ENCODE measurements around the gene LCN1. TPM values are rescaled to one million over a fixed set of nuclear protein-coding genes. Genes with fewer than 3 reads are reported as not detected.

The LCN1 gene
- total and polyA plus RNA-seq, 2 donors (not counting 3 experiments of a cell fraction or from before 2014, with no cell fraction given) = not detected

DNA sequence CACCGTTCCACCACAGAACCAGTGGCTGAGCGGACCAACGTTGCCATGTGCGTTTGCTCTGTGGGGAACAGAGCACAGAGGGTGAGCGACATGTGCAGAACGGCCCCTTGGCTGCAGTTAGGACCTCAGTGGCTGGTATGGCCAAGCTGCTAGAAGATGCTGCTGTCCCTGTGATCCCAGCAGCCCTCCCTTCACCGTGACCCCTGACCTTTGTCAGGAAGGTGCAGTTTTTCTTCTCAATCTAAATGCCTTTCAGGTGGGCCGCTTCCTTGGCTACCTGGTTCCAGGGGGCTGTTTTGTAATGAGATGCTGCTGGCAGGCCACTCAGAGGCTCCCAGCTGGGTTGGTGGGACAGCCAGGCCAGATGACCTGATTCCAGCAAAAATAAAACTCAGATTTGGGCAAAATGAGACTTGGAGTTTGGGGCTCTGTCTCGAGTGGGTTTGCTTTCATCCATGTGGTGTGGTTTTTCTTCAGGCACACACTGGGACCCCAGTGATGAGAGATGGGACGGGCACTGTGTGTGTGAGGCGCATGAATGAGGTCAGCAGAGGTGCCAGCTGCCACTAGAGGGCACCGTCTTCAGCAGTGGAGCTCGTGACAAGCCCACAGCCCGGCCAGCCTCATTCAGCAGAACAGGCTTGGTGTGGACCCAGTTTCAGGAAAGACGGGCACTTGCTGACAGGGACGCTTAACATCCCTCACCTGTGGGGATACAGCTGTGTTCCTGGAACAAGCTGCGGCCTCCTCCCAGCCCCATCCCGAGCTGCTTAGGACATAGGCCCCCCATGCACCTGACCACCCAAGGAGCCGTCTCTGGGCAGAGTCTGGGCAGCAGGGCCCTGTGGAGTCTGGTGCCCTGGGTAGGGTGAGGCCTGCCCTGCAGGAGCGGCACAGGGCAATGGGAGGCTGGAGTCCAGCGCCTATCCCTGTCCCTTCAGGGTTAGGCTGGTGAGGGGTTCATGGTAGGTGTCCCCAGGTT is 16.7 kb upstream of the LCN1 start:
- H3K27me3 ChIP-seq (ENCODE audit: control insufficient read depth in 2 of 2, insufficient read depth in 2 of 2, low read length in 2 of 2) = no peaks in the 10 kb centered on the region
- peaks cover 2 to 28% of the 10 kb centered on the region in 2 experiments for H3K36me3 ChIP-seq (ENCODE audit: control insufficient read depth in 2 of 2, extremely low read depth in 1 of 2, insufficient read depth in 2 of 2, low read length in 2 of 2)
- BruUV-seq (replicated peaks) = TSS peak; percentile 13
- TF ChIP-seq, protein P1, sequence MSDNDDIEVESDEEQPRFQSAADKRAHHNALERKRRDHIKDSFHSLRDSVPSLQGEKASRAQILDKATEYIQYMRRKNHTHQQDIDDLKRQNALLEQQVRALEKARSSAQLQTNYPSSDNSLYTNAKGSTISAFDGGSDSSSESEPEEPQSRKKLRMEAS (IDR thresholded peaks at IDR 0.05; ENCODE audit: insufficient read depth, insufficient read length) = peak; percentile 22
- TF ChIP-seq, protein P2, sequence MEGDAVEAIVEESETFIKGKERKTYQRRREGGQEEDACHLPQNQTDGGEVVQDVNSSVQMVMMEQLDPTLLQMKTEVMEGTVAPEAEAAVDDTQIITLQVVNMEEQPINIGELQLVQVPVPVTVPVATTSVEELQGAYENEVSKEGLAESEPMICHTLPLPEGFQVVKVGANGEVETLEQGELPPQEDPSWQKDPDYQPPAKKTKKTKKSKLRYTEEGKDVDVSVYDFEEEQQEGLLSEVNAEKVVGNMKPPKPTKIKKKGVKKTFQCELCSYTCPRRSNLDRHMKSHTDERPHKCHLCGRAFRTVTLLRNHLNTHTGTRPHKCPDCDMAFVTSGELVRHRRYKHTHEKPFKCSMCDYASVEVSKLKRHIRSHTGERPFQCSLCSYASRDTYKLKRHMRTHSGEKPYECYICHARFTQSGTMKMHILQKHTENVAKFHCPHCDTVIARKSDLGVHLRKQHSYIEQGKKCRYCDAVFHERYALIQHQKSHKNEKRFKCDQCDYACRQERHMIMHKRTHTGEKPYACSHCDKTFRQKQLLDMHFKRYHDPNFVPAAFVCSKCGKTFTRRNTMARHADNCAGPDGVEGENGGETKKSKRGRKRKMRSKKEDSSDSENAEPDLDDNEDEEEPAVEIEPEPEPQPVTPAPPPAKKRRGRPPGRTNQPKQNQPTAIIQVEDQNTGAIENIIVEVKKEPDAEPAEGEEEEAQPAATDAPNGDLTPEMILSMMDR (IDR thresholded peaks at IDR 0.05; ENCODE audit: extremely low read depth in 1 of 2, insufficient read depth in 1 of 2, low read depth in 1 of 2, low read length in 2 of 2) = peak; percentile 82 to 91
- TF ChIP-seq POLR2AphosphoS5 (IDR thresholded peaks at IDR 0.05; ENCODE audit: insufficient read depth, low read depth, low read length) (no peak), MYC (IDR thresholded peaks at IDR 0.05; ENCODE audit: low read depth, low read length) (peak; percentile 35), FOS (IDR thresholded peaks at IDR 0.05; ENCODE audit: borderline replicate concordance, insufficient read depth, low read length) (no peak)
- no peaks in the 10 kb centered on the region for H4K20me1 ChIP-seq (replicated peaks; ENCODE audit: control insufficient read depth, extremely low read depth, insufficient read depth, low read length)
- peak; percentile 39 for DNase-seq (ENCODE audit: low read depth, low spot score)
- FAIRE-seq = peak; percentile 79
- intact Hi-C loops (cut with micrococcal nuclease) (loop anchor here (1.0 to 5.0 kb wide), 2 partner anchors 12 to 98 kb away; no protein-coding TSS in a partner anchor), dilution Hi-C loops (cut with MboI; ENCODE audit: extremely low pct_ligation_motif_present, low sequenced_read_pairs) (no loop called here)
- H3K9me3 ChIP-seq (replicated peaks; ENCODE audit: control insufficient read depth, insufficient read depth, low read length) = no peaks in the 10 kb centered on the region
- CTCF ChIA-PET = interaction anchor here (0.6 to 2.5 kb wide), 16 partner anchors 8 to 902 kb away, joined by 3 to 11 read pairs (median 4); no protein-coding TSS in a partner anchor
- peaks cover 11% of the 10 kb centered on the region for H3K4me1 ChIP-seq (ENCODE audit: control insufficient read depth, extremely low read depth, insufficient read depth, low read length)
- peaks cover 21% of the 10 kb centered on the region for H3K79me2 ChIP-seq (ENCODE audit: control insufficient read depth, insufficient read depth, low read length)
- H3K4me3 ChIP-seq (replicated peaks in 1 of 3; ENCODE audit: insufficient read depth in 1 of 3, low read depth in 1 of 3, low read length in 3 of 3) = no peak overlapping the region
- H3K9me1 ChIP-seq (replicated peaks; ENCODE audit: control insufficient read depth, extremely low read depth, insufficient read depth, low read length) = no peaks in the 10 kb centered on the region
- H3K27ac ChIP-seq (ENCODE audit: insufficient read depth, low read depth, low read length) = no peak overlapping the region
- H3K4me2 ChIP-seq (ENCODE audit: insufficient read depth, low read length) = no peak overlapping the region
- H3K9ac ChIP-seq (replicated peaks; ENCODE audit: extremely low read depth, insufficient read depth, low read length) = no peak overlapping the region
- no peak overlapping the region for H2AFZ ChIP-seq (ENCODE audit: low read depth, low read length)
- POLR2A ChIA-PET = no interaction called here
